Liver (tissue), 3 donors: ENCODE measurements around the gene FOXL1.

Experiments
- JUND ChIP-seq, 2 donors: IDR thresholded peaks; 2 replicates each; pipeline ENCODE4 v1.6.1; 2016; ENCODE audit warnings: antibody characterized with exemption in 2 of 2
- NR2F2 ChIP-seq: IDR thresholded peaks from 2 replicates; pipeline ENCODE4 v1.6.1; 2016; ENCODE audit warnings: antibody characterized with exemption
- RXRA ChIP-seq, 2 donors: IDR thresholded peaks; 2 replicates each; pipeline ENCODE4 v1.6.1; 2017 to 2018; ENCODE audit warnings: antibody characterized with exemption in 2 of 2, mild to moderate bottlenecking in 1 of 2
- SP1 ChIP-seq: IDR thresholded peaks from 2 replicates; pipeline ENCODE4 v1.6.1; 2018; ENCODE audit warnings: antibody characterized with exemption, mild to moderate bottlenecking
- TAF1 ChIP-seq: conservative IDR thresholded peaks from 2 replicates; pipeline ENCODE4 v1.6.1; 2016; ENCODE audit warnings: antibody characterized with exemption, mild to moderate bottlenecking
- TF ChIP-seq, protein P1 (sequence below): fragments of 150-350 bp; IDR thresholded peaks from 2 replicates; pipeline ENCODE4 v1.5.1; 2017; ENCODE audit warnings: improper control_type of control experiment, low read depth, low read length; ENCODE audit not compliant: missing input control
- TF ChIP-seq, protein P2 (sequence below): IDR thresholded peaks from 2 replicates; pipeline ENCODE4 v1.6.1; 2016; ENCODE audit warnings: antibody characterized with exemption
- TF ChIP-seq, protein P3 (sequence below): IDR thresholded peaks from 2 replicates; pipeline ENCODE4 v1.6.1; 2016; ENCODE audit warnings: antibody characterized with exemption
- TF ChIP-seq, protein P4 (sequence below): IDR thresholded peaks from 2 replicates; pipeline ENCODE4 v1.6.1; 2016; ENCODE audit warnings: antibody characterized with exemption, mild to moderate bottlenecking
- donor health status: healthy.
- donor health status: healthy.

DNA sequence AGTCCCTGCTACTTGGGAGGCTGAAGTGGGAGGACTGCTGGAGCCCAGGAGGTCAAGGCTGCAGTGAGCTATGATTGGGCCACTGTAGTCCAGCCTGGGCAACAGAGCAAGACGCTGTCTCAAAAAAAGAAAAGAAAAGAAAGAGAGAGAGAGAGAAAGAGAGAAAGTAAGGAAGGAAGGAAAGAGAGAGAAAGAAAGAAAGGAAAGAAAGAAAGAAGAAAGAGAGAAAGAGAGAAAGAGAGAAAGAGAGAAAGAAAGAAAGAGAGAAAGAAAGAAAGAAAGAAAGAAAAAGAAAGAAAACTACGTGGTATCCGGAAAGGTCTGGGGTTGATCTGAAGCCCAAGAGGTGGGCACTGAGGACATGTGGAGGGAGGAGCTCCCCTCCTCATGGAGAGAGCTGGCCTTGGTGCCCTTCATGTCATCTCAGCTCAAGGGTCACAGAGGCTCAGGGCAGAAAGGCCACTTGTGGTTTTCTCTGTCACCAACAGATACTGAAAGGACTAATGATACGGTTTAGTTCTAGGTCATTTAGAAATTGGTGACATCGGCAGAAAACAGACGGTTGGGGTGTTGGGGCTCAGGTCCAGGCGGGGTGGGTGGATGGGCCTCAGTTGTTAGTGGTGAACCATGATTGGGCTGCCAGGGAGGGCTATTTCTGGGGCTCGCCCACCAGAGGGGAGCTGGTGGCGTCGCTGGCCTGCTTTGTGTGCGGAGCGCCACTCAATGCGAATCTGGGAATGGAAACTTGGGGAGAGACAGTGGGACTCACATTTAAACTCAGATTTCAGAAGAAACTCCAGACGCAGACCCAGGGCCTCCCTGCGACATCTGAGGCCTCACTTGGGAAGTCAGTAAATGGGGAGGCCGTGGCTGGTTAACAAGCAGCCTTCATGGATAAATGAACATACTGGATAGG is 44.6 kb downstream of the FOXL1 start:
- no peak for TF ChIP-seq JUND (IDR thresholded peaks at IDR 0.05)
- TF ChIP-seq, protein P1, sequence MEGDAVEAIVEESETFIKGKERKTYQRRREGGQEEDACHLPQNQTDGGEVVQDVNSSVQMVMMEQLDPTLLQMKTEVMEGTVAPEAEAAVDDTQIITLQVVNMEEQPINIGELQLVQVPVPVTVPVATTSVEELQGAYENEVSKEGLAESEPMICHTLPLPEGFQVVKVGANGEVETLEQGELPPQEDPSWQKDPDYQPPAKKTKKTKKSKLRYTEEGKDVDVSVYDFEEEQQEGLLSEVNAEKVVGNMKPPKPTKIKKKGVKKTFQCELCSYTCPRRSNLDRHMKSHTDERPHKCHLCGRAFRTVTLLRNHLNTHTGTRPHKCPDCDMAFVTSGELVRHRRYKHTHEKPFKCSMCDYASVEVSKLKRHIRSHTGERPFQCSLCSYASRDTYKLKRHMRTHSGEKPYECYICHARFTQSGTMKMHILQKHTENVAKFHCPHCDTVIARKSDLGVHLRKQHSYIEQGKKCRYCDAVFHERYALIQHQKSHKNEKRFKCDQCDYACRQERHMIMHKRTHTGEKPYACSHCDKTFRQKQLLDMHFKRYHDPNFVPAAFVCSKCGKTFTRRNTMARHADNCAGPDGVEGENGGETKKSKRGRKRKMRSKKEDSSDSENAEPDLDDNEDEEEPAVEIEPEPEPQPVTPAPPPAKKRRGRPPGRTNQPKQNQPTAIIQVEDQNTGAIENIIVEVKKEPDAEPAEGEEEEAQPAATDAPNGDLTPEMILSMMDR, result no peak
- TF ChIP-seq, protein P2, sequence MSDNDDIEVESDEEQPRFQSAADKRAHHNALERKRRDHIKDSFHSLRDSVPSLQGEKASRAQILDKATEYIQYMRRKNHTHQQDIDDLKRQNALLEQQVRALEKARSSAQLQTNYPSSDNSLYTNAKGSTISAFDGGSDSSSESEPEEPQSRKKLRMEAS, result no peak
- TF ChIP-seq, protein P3, sequence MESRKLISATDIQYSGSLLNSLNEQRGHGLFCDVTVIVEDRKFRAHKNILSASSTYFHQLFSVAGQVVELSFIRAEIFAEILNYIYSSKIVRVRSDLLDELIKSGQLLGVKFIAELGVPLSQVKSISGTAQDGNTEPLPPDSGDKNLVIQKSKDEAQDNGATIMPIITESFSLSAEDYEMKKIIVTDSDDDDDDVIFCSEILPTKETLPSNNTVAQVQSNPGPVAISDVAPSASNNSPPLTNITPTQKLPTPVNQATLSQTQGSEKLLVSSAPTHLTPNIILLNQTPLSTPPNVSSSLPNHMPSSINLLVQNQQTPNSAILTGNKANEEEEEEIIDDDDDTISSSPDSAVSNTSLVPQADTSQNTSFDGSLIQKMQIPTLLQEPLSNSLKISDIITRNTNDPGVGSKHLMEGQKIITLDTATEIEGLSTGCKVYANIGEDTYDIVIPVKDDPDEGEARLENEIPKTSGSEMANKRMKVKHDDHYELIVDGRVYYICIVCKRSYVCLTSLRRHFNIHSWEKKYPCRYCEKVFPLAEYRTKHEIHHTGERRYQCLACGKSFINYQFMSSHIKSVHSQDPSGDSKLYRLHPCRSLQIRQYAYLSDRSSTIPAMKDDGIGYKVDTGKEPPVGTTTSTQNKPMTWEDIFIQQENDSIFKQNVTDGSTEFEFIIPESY, result no peak
- no peak for TF ChIP-seq RXRA (IDR thresholded peaks at IDR 0.05)
- TF ChIP-seq, protein P4, sequence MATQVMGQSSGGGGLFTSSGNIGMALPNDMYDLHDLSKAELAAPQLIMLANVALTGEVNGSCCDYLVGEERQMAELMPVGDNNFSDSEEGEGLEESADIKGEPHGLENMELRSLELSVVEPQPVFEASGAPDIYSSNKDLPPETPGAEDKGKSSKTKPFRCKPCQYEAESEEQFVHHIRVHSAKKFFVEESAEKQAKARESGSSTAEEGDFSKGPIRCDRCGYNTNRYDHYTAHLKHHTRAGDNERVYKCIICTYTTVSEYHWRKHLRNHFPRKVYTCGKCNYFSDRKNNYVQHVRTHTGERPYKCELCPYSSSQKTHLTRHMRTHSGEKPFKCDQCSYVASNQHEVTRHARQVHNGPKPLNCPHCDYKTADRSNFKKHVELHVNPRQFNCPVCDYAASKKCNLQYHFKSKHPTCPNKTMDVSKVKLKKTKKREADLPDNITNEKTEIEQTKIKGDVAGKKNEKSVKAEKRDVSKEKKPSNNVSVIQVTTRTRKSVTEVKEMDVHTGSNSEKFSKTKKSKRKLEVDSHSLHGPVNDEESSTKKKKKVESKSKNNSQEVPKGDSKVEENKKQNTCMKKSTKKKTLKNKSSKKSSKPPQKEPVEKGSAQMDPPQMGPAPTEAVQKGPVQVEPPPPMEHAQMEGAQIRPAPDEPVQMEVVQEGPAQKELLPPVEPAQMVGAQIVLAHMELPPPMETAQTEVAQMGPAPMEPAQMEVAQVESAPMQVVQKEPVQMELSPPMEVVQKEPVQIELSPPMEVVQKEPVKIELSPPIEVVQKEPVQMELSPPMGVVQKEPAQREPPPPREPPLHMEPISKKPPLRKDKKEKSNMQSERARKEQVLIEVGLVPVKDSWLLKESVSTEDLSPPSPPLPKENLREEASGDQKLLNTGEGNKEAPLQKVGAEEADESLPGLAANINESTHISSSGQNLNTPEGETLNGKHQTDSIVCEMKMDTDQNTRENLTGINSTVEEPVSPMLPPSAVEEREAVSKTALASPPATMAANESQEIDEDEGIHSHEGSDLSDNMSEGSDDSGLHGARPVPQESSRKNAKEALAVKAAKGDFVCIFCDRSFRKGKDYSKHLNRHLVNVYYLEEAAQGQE, result no peak
- TF ChIP-seq NR2F2, result no peak
- no peak for TF ChIP-seq TAF1
- no peak for TF ChIP-seq SP1
